ENCODE data around the gene UBXN2A.
A peak's percentile ranks its signal among the peaks of the same experiment; 100 is the strongest.
"Not testable (repeated sequence)": the region's sequence is repeated elsewhere in the genome, so short reads cannot be mapped to it uniquely, and the experiment has no call there.

Gene UBXN2A

GRCh38 chr2:23941644-23942043 lies 1.4 kb downstream of the UBXN2A start:
- DNase-seq = no peak

- DNase-seq = no peak
Observed at GRCh38 chr2:23943666-23944065, 3.4 kb downstream of the UBXN2A start.

DNA sequence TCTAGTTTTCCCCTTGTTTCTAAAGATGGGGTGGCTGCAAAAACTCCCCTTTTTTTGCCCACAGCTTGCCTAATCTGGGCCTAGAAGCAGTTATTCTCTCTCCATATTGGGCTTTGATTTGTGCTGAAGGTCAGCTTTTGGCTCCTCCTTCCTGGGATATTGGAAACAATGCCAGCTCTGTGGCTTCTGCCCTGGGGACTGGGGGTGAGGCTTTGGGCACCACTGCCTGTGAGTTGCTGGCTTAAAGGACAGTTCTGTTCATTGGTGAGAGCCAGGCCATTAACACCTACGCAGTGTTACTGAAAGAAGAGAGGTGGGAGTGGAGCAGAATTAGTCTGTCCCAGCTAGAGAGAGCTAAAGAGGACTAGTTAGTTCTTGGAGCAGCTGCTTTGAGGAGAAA lies 4.3 kb downstream of the UBXN2A start:
- no peak for DNase-seq

DNA sequence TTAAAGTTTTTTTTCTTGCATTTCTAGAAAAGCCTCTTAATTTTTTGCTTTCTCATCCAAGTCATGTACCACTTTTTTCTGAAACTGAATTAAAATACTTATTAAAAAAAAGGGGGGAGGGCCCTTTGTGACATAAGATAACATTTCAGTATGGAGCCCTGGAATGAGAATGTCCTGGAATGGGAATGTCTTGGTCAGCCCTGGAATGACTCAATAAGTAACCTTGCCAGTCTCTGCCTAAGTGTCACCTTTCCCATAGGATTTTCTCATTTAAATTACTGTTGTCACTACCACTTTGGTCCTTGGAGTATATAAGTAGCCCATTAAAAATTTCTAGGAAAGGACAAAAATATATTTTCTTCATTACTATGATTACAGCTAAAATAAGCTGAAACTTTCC lies 4.7 kb downstream of the UBXN2A start:
- no peak for DNase-seq

GRCh38 chr2:23947350-23947749 lies 7.1 kb downstream of the UBXN2A start:
- DNase-seq = no peak

DNA sequence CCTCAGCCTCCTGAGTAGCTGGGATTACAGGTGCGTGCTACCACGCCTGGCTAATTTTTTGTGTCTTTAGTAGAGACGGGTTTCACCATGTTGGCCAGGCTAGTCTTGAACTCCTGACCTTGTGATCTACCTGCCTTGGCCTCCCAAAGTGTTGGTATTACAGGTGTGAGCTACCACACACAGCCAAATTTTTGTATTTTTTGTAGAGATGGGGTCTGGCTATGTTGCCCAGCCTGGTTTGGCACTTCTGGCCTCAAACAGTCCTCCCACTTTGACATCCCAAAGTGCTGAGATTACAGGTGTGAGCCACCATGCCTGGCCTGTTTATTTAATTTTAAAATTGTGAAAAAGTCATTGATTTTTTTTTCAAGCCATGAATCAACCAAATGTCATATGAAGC lies 12.3 kb downstream of the UBXN2A start:
- not testable (repeated sequence) for DNase-seq

- DNase-seq = no peak
Observed at GRCh38 chr2:23953625-23954024, 13.4 kb downstream of the UBXN2A start.

GRCh38 chr2:23954325-23955014 lies 14.2 kb downstream of the UBXN2A start:
- no peak for DNase-seq

DNA sequence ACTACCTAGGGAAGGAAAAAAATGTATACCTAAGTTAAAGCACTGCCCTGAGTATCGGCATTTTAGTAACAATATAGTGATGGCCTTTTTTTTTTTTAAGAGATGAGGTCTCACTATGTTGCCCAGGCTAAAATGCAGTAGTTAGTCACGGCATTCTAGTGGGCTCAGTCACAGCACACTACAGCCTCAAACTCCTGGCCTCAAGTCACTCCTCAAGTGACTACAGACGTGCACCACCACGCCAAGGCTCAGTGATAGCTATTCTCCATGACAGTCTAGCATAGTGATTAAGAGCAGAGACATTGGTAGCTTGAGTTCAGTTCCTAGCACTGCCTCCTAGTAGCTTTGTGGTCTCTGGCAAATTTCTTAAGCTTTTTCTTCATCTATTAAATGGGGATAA lies 27.6 kb downstream of the UBXN2A start:
- DNase-seq = no peak

DNA sequence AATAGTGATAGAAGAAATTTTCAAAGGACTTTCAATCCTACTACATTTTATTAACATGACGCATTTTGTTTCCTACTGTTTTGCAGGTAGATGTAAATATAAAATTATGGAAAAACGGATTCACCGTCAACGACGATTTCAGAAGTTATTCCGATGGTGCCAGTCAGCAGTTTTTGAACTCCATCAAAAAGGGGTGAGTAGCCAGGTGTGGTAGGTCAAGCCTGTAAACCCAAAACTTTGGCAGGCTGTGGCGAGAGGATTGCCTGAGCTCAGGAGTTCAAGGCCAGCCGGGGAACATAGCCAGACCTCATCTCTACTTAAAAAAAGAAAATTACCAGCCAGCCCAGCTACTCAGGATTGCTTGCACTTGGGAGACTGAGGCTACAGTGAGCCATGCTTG lies 36.6 kb downstream of the UBXN2A start:
- DNase-seq = no peak

DNA sequence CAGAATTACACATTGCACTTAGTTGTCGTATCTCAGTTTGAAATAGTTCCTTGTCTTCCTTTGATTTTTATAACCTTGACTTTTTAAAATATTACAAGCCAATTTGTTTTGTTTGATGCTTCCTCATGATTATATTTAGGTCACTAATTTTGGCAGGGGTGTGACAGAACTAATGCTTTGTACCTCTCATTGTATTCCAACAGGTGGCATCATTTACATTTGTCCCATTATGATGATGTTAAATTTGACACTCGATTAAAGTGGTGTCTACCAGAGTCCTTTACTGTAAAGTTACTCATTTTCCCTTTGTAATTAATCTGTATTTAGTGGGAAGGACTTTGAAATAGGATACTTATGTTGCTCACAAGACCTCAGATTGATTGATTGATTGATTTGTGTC lies 48.1 kb downstream of the UBXN2A start:
- peak; percentile 37 for DNase-seq

DNA sequence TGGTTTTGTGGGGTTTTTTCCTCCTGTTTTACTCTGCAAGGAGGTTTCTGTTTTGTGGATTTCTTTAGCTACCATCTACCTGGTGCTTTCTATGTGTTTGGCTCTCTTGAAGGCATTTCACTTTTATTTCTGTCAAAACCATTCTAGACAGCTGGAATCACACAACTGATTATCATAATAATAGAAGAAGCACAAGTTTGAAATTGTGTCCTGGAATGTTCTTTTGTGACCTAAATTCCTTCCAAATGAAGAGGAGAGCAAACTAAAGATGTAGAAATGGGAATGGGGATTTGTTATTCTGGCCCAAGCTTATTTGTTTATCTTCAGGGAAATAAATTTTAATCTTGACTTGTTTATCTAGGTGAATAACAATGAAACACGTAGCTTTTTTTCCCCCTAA lies 52.7 kb downstream of the UBXN2A start:
- no peak for DNase-seq

DNA sequence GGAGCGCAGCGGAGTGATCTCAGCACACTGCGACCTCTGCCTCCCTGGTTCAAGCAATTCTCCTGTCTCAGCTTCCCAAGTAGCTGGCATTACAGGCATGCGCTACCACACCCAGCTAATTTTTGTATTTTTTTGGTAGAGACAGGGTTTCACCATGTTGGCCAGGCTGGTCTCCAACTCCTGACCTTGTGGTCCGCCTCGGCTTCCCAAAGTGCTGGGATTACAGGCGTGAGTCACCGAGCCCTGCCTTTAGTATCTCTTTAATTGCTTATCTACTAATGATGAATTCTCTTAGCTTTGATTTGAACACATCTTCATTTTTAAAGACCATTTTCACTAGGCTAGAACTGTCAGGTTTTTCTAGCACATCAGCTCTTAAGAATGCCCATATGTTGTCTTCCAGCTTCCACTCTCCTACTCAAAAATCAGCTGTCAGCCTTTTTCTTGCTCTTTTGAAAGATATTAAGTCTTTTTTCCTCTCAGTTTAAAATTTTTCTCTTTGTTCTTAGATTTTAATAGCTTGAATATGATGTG lies 53.5 kb downstream of the UBXN2A start:
- DNase-seq = no peak

GRCh38 chr2:23994567-23994966 lies 54.3 kb downstream of the UBXN2A start:
- no peak for DNase-seq

DNA sequence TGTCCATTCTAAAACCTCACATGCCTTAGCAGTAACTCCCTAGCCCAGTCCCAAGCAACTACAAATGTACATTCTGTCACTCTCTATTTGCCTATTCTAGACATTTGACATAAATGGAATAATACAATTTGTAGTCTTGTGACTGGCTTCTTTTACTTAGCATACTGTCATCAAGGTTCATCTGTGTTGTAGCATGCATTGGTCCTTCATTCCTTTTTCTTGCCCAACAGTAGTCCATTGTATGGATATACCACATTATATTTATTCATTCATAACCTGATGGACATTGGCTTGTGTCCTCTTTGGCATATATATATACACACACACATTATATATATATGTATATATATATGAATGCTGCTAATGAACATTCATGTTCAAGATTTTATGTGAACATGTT lies 67.4 kb downstream of the UBXN2A start:
- DNase-seq = no peak

- DNase-seq = no peak
Observed at GRCh38 chr2:24008672-24009366, 68.6 kb downstream of the UBXN2A start.

DNA sequence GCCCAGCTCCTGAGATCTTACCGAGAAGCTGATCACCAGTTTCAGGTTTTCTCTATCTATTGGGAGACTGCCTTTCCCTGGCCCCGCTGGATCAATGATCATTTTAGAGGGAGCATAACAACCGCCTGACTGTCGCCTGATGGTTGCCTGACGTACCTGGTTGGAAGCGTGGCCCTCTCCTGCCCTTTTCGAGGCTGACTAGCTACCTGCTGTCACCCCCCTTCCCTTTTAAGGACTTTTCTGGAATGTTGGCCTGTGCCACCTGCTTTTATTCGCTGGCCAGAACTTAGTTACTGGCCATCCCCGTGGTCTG lies 69.1 kb downstream of the UBXN2A start:
- DNase-seq = no peak

DNA sequence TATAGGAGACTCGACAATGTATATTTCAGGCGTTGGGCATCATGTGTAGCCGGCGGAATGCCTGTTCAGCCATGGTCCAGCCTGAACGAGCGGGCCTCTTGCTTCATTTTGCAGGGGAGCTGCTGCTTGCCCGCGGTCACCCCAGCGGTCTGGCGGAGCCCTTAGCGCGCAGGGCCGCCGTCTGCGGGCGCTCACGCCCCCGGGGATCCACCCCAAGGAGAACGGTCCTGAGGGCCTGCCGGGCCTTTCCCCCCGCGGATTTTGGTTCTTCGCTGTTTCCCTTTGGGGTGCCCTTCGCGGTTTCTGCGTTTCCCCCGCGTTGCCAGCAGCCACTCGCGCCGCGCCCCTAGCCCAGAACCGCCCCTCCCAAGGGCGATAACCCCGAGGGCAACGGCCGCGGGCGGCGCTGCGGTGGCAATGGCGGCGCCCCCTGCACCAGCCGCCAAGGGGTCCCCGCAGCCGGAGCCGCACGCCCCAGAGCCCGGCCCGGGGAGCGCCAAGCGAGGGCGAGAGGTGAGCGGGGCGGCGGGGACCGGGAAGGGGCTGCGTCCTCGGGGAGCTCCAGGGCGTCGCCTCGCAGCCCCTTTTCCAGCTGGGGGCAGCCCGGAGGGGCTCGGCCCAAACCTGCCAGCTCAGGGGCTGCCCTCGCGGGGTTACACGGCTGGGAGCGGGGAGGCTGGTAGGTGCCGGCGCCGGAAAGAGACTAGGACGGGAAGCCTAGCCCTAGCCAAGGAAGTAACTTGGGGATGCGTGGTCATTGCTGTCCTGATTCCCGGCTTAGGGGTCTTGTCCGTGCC lies 69.6 kb downstream of the UBXN2A start, which contains the start of gene MFSD2B:
TSS of gene MFSD2B (plus strand) at position 406 of the 797 bp plus-strand sequence. CDS start at position 418, 12 bp downstream.
- no peak for DNase-seq

DNA sequence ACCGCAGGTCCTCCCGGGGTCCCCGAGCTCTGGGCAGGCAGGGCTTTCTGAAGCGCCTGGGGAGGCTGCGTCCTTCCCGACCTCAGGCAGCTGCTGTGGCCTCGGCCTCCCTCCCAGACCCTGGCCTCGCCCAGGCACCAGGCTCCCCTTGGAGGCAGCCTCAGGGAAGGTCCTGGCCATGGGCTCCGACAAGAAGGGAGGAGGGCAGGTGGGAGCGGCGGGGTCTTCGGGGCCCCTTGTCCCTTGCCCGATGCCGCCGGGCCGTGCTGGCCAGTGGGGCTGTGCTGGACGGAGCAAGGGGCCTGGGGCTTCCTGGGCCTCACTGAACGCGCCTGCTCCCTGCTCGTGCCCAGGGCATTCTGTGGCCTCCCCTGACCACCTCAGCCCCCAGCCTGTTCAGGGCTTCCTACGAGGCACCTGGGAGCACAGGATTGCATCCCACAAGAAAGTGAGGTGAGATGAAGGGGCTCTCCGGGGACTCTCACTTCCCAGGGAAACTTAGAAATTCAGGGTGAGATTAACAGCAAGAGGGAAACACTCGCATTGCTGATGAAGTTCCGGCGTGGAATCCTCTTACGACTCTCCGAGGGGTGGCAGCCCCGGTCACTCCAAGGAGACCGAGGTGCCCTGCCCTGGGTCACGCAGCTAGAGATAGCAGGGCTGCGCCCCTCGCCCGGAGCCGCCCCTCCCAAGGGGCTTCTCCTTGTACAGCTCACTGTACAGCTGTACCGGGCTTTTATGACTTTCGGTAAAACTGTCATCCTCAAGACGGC lies 70.4 kb downstream of the UBXN2A start:
- no peak for DNase-seq

- DNase-seq = no peak
Observed at GRCh38 chr2:24011250-24012104, 71.2 kb downstream of the UBXN2A start.

DNA sequence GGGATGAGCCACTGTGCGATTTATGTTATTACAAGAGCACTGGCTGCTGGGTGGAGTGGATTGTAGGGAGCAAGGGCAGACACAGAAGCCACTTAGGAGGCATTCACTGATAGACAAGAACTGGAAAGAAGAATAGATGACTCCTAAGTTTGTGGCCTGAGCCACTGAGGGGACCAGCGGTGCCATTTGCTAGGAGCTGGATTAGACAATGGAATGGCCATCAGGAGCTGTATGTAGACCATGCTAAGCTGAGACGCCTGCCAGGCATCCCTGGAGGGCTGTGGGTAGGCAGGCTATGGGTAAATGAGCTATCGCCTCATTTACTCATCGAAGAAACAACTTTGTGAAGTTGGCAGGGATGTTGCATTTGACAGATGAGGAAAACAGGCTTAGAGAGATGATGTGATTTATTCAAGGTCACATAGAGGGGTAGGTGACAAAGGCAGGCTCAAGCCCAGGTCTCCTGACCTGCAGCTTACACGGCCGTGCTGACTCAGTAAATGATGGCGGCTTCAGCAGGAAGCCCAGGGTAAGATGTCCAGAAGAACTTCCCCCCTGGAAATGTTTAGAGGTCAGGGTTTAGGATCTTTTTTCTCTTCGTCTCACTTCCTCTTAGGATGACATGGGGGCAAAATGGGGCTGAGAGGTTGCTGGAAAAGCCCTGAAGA lies 72.4 kb downstream of the UBXN2A start:
- DNase-seq = no peak

Data from HCEC 1CT (cell line).